B cell (primary cell): ENCODE measurements around the gene EXOC7. TPM values are rescaled to one million over a fixed set of nuclear protein-coding genes. Genes with fewer than 3 reads are reported as not detected.
A peak's percentile ranks its signal among the peaks of the same experiment; 100 is the strongest.

ENCODE experiments used
- ATAC-seq: fragments of 200-7000 bp; cut with Tn5 transposase; one replicate; pipeline ENCODE4 v1.10.0; 2021; ENCODE audit warnings: low read depth, mild to moderate bottlenecking, moderate number of reproducible peaks, moderate library complexity
- CTCF ChIA-PET: fragments of 350-600 bp; sonication (Branson Sonifier 250); formaldehyde crosslinking; loops from one replicate; lab custom pipeline; 2021; ENCODE audit warnings: antibody characterized with exemption, inconsistent platforms; lab: Charles Lee
- POLR2A ChIA-PET: fragments of 350-600 bp; sonication (Branson Sonifier 250); formaldehyde crosslinking; loops from one replicate; lab custom pipeline; 2021; ENCODE audit warnings: antibody characterized with exemption; lab: Charles Lee
- DNase-seq: peaks from one replicate; pipeline ENCODE4 v3.0.0; 2013
- H2AFZ ChIP-seq: 2 replicates; pipeline ENCODE4 v1.6.1; 2012; ENCODE audit warnings: mild to moderate bottlenecking, low read depth, low read length; ENCODE audit not compliant: insufficient read depth, poor library complexity, severe bottlenecking
- H3K27ac ChIP-seq, 2 donors: 1 replicate in 1 of 2; 2 replicates in 1 of 2; pipeline ENCODE4 v1.5.1; 2012 to 2013; ENCODE audit warnings: low read length in 2 of 2, mild to moderate bottlenecking in 2 of 2, moderate library complexity in 1 of 2
- H3K27me3 ChIP-seq, 4 experiments: fragments of 200-600 bp in 1 of 4; sonication (generic) in 1 of 4; replicated peaks in 1 of 4; 1 replicate in 2 of 4; 2 replicates in 2 of 4; pipeline versions ENCODE4 v1.6.1 to v1.7.0; 2013 to 2016; ENCODE audit warnings: low read length in 3 of 4, mild to moderate bottlenecking in 2 of 4, mixed read lengths in 1 of 4, moderate library complexity in 1 of 4; ENCODE audit not compliant: insufficient read depth in 4 of 4, control insufficient read depth in 3 of 4; ENCODE audit errors: control extremely low read depth in 1 of 4
- H3K36me3 ChIP-seq, 2 experiments: replicated peaks in 1 of 2; 1 replicate in 1 of 2; 2 replicates in 1 of 2; pipeline versions ENCODE4 v1.6.1 to v1.7.1; 2013; ENCODE audit warnings: low read length in 1 of 2; ENCODE audit not compliant: insufficient read depth in 2 of 2, control insufficient read depth in 1 of 2; ENCODE audit errors: control extremely low read depth in 1 of 2, extremely low read depth in 1 of 2
- H3K4me1 ChIP-seq, 2 donors: fragments of 200-600 bp in 1 of 2; sonication (generic) in 1 of 2; 1 replicate in 1 of 2; 2 replicates in 1 of 2; pipeline versions ENCODE4 v1.5.1 to v1.6.1; 2013 to 2017; ENCODE audit warnings: low read length in 2 of 2; ENCODE audit not compliant: control insufficient read depth in 2 of 2, insufficient read depth in 2 of 2
- H3K4me2 ChIP-seq: replicated peaks from 2 replicates; pipeline ENCODE3; 2012; ENCODE audit warnings: mild to moderate bottlenecking, low read depth, low read length; ENCODE audit not compliant: poor library complexity, severe bottlenecking
- H3K4me3 ChIP-seq, 5 experiments: fragments of 200-600 bp in 1 of 5; sonication (generic) in 1 of 5; 1 replicate in 3 of 5; 2 replicates in 2 of 5; pipeline versions ENCODE4 v1.5.1 to v1.7.0; 2011 to 2016; ENCODE audit warnings: low read length in 4 of 5, mild to moderate bottlenecking in 4 of 5, low read depth in 2 of 5, control low read depth in 1 of 5, moderate library complexity in 1 of 5; ENCODE audit not compliant: insufficient read depth in 1 of 5; ENCODE audit errors: control extremely low read depth in 1 of 5, extremely low read depth in 1 of 5
- H3K79me2 ChIP-seq: fragments of 200-600 bp; sonication (generic); one replicate; pipeline ENCODE4 v1.6.0; 2016; ENCODE audit warnings: low read length; ENCODE audit not compliant: control insufficient read depth, insufficient read depth
- H3K9ac ChIP-seq: fragments of 200-600 bp; sonication (generic); 2 replicates; pipeline ENCODE4 v1.6.1; 2017; ENCODE audit warnings: mild to moderate bottlenecking, low read length, moderate library complexity
- H3K9me3 ChIP-seq, 3 donors: one replicate each; pipeline versions ENCODE4 v1.6.1 to v1.7.1; 2013; ENCODE audit warnings: low read length in 2 of 3; ENCODE audit not compliant: control insufficient read depth in 2 of 3, insufficient read depth in 1 of 3; ENCODE audit errors: control extremely low read depth in 1 of 3
- H4K20me1 ChIP-seq: 2 replicates; pipeline ENCODE4 v1.6.0; 2012; ENCODE audit warnings: mild to moderate bottlenecking, low read length; ENCODE audit not compliant: insufficient read depth, control insufficient read depth, poor library complexity, severe bottlenecking
- H3K27ac Mint-ChIP-seq: one replicate; pipeline ENCODE4 v1.8.0; 2021; ENCODE audit warnings: mixed read lengths
- H3K27me3 Mint-ChIP-seq: one replicate; pipeline ENCODE4 v1.8.0; 2021; ENCODE audit warnings: mixed read lengths
- H3K4me1 Mint-ChIP-seq: one replicate; pipeline ENCODE4 v1.8.0; 2021; ENCODE audit warnings: mixed read lengths
- H3K4me3 Mint-ChIP-seq: one replicate; pipeline ENCODE4 v1.8.0; 2021; ENCODE audit warnings: mixed read lengths
- H3K9me3 Mint-ChIP-seq: one replicate; pipeline ENCODE4 v1.8.0; 2022; ENCODE audit warnings: mixed read lengths; ENCODE audit not compliant: insufficient read depth
- CTCF ChIP-seq: fragments of 200-600 bp; IDR thresholded peaks from one replicate; pipeline ENCODE4 v1.8.0; 2022; ENCODE audit warnings: antibody characterized with exemption, mild to moderate bottlenecking
- EZH2 ChIP-seq: IDR thresholded peaks from 2 replicates; pipeline ENCODE4 v1.6.1; 2012; ENCODE audit warnings: borderline replicate concordance, low read depth, mild to moderate bottlenecking, moderate library complexity, low read length; ENCODE audit not compliant: insufficient read depth, poor library complexity, severe bottlenecking
- WGBS: methylation state at CpG from one replicate; pipeline ENCODE4 v1.1.5; 2013; ENCODE audit warnings: missing lambda C conversion rate; ENCODE audit not compliant: insufficient coverage; 5-methylcytosine and 5-hydroxymethylcytosine counted together
- intact Hi-C: fragments of 100-400 bp; cut with micrococcal nuclease; formaldehyde crosslinking; loops from one replicate; pipeline ENCODE4 v1.10.0; 2022
- polyA plus RNA-seq: library from polyadenylated mRNA; depleted of rRNA; stranded (reverse); fragments of >200 nt; gene quantifications from 2 replicates; pipeline ENCODE4 v1.2.3, GENCODE V29; 2012
- total RNA-seq, 2 donors: library from RNA; stranded (reverse); fragments of 120-200 nt in 1 of 2; gene quantifications; 1 replicate in 1 of 2; 2 replicates in 1 of 2; pipeline versions ENCODE4 v1.2.3 to v1.2.4, GENCODE V29; 2013 to 2022

The EXOC7 gene
- total and polyA plus RNA-seq, 2 donors (not counting 1 experiment from before 2014, with no cell fraction given) = 105 to 194 TPM

- Histone ChIP-seq H4K20me1 (no peaks in the 10 kb centered on the region), H3K79me2 (no peaks in the 10 kb centered on the region), H3K4me1 (peaks cover 54 to 63% of the 10 kb centered on the region in 2 donors), H3K4me3 (peak within 1 kb of the TSS in 4 of 5 experiments; percentile 55 to 81 (median 58)), H3K27me3 (peaks cover 0 to 43% (median 11%) of the 10 kb centered on the region in 4 experiments), H3K27ac (no peak within 1 kb of the TSS), H3K36me3 (no peaks in the 10 kb centered on the region), H3K9ac (peak within 1 kb of the TSS; percentile 73), H3K9me3 (peaks cover 0 to 10% (median 0%) of the 10 kb centered on the region in 3 donors), H3K4me2 (peak within 1 kb of the TSS; percentile 99), H2AFZ (peak within 1 kb of the TSS; percentile 83)
- peak within 1 kb of the TSS; percentile 75 for H3K27ac Mint-ChIP-seq
- intact Hi-C loops = loop anchor here (1.0 to 5.0 kb wide), 3 partner anchors 20 to 131 kb away; no protein-coding TSS in a partner anchor
- H3K9me3 Mint-ChIP-seq = no peaks in the 10 kb centered on the region
- ChIA-PET CTCF (interaction anchor here (0.6 to 3.0 kb wide), 10 partner anchors 9 to 142 kb away, joined by 3 to 18 read pairs (median 4); no protein-coding TSS in a partner anchor), POLR2A (interaction anchor here (0.5 to 0.6 kb wide), 2 partner anchors 234 to 286 kb away, joined by 3 to 5 read pairs; partner anchors contain the start of gene WBP2)
- peaks cover 14% of the 10 kb centered on the region for H3K27me3 Mint-ChIP-seq
- TF ChIP-seq EZH2 = no peak
- peak within 1 kb of the TSS; percentile 90 for H3K4me3 Mint-ChIP-seq
- DNase-seq (peak; percentile 95), ATAC-seq (peak; percentile 73)
- 10% methylated on average over 43 of the region's 59 CpGs for WGBS
- H3K4me1 Mint-ChIP-seq = peaks cover 54% of the 10 kb centered on the region
These were observed 37.8 kb upstream of the EXOC7 start, which contains the start of gene FOXJ1 for GRCh38 chr17:76141212-76142038. TSS of gene FOXJ1 (minus strand) at chr17:76141245. CDS start at chr17:76140395, 850 bp downstream.

- no peaks in the 10 kb centered on the region for H3K79me2 ChIP-seq
- peaks cover 0 to 10% (median 0%) of the 10 kb centered on the region in 3 donors for H3K9me3 ChIP-seq
- ATAC-seq (no peak), DNase-seq (no peak)
- H3K27ac Mint-ChIP-seq = no peak overlapping the region
- peaks cover 14% of the 10 kb centered on the region for H3K27me3 Mint-ChIP-seq
- peak overlapping the region; percentile 73 for H3K9ac ChIP-seq
- ChIA-PET CTCF (interaction anchor here (0.8 to 3.0 kb wide), 8 partner anchors 8 to 141 kb away, joined by 3 to 18 read pairs (median 4); no protein-coding TSS in a partner anchor), POLR2A (interaction anchor here (0.5 kb wide), 1 partner anchor 235 kb away, joined by 3 read pairs; no protein-coding TSS in a partner anchor)
- H4K20me1 ChIP-seq = no peaks in the 10 kb centered on the region
- H3K27me3 ChIP-seq = peaks cover 0 to 43% (median 11%) of the 10 kb centered on the region in 4 experiments
- H3K4me1 Mint-ChIP-seq = peaks cover 47% of the 10 kb centered on the region
- H2AFZ ChIP-seq = peak overlapping the region; percentile 83
- intact Hi-C loops = loop anchor here (1.0 to 5.0 kb wide), 4 partner anchors 19 to 139 kb away; no protein-coding TSS in a partner anchor
- H3K9me3 Mint-ChIP-seq = no peaks in the 10 kb centered on the region
- H3K4me1 ChIP-seq = peaks cover 47 to 56% of the 10 kb centered on the region in 2 donors
- no peaks in the 10 kb centered on the region for H3K36me3 ChIP-seq
- peak overlapping the region; percentile 99 for H3K4me2 ChIP-seq
- H3K27ac ChIP-seq = no peak overlapping the region
- no peak for TF ChIP-seq CTCF
- TF ChIP-seq EZH2 = no peak
- H3K4me3 Mint-ChIP-seq = peak overlapping the region; percentile 90
- peak overlapping the region in 4 of 5 experiments; percentile 55 to 81 (median 58) for H3K4me3 ChIP-seq
- 0% methylated on average over 4 of the region's 24 CpGs for WGBS
These were observed 37.1 kb upstream of the EXOC7 start for GRCh38 chr17:76140661-76141211.
